GM12878 (cell line): ENCODE results near the gene RALBP1. TPM values are rescaled to one million over a fixed set of nuclear protein-coding genes. Genes with fewer than 3 reads are reported as not detected.

Experiments
- ATAC-seq: fragments of 200-7000 bp; cut with Tn5 transposase; 3 replicates; pipeline ENCODE4 v1.9.1; 2020; ENCODE audit warnings: mild to moderate bottlenecking, moderate library complexity
- BruUV-seq: library from RNA; stranded (reverse); fragments of 400-500 nt; replicated peaks from 2 replicates; lab custom pipeline; 2021; lab: Mats Ljungman, UMichigan
- CTCF ChIA-PET: fragments of 300-600 bp; sonication (Branson Sonifier 250); formaldehyde crosslinking; extraction: SDS; loops from one replicate; lab custom pipeline; 2021; ENCODE audit warnings: inconsistent platforms; lab: Yijun Ruan, JAX
- POLR2A ChIA-PET: fragments of 350-600 bp; formaldehyde crosslinking; extraction: SDS; loops from one replicate; lab custom pipeline; 2021; ENCODE audit warnings: inconsistent platforms; lab: Charles Lee
- RAD21 ChIA-PET: fragments of 300-600 bp; sonication (Branson Sonifier 250); formaldehyde crosslinking; loops from one replicate; lab custom pipeline; 2023; ENCODE audit warnings: antibody characterized with exemption; ENCODE audit not compliant: unreplicated experiment; lab: Charles Lee
- SMC1A ChIA-PET: fragments of 300-600 bp; sonication (Branson Sonifier 250); formaldehyde crosslinking; loops from one replicate; lab custom pipeline; 2023; ENCODE audit not compliant: unreplicated experiment, uncharacterized antibody; lab: Charles Lee
- DNase-seq: peaks from one replicate; pipeline ENCODE4 v3.0.0-alpha.2; 2011; ENCODE audit warnings: low read depth, low spot score
- FAIRE-seq: peaks from 3 replicates; lab custom pipeline; 2011; peaks lifted over from hg19 to GRCh38; lab: Jason Lieb, UNC
- H2AFZ ChIP-seq: 2 replicates; pipeline ENCODE4 v1.6.0; 2011; ENCODE audit warnings: low read depth, low read length, control low read depth; ENCODE audit not compliant: control insufficient read depth
- H3K27ac ChIP-seq: 2 replicates; pipeline ENCODE4 v1.5.1; 2011; ENCODE audit warnings: control low read depth; ENCODE audit not compliant: control insufficient read depth, insufficient read depth
- H3K27me3 ChIP-seq, 2 experiments: replicated peaks in 1 of 2; 2 replicates each; pipeline versions ENCODE4 v1.6.0 to v1.6.1; 2011; ENCODE audit warnings: low read length in 1 of 2; ENCODE audit not compliant: control insufficient read depth in 2 of 2, insufficient read depth in 2 of 2
- H3K36me3 ChIP-seq, 2 experiments: 2 replicates each; pipeline ENCODE4 v1.5.1; 2011; ENCODE audit warnings: low read length in 1 of 2; ENCODE audit not compliant: control insufficient read depth in 2 of 2, insufficient read depth in 2 of 2
- H3K4me1 ChIP-seq: 2 replicates; pipeline ENCODE4 v1.6.1; 2011; ENCODE audit warnings: mild to moderate bottlenecking, low read length, moderate library complexity, mixed read lengths; ENCODE audit not compliant: control insufficient read depth, insufficient read depth
- H3K4me2 ChIP-seq: 2 replicates; pipeline ENCODE4 v1.6.0; 2011; ENCODE audit warnings: control low read depth; ENCODE audit not compliant: control insufficient read depth, insufficient read depth
- H3K4me3 ChIP-seq: fragments of 200-600 bp; sonication (generic); 2 replicates; pipeline ENCODE4 v1.5.1; 2016
- H3K79me2 ChIP-seq: 2 replicates; pipeline ENCODE4 v1.6.0; 2011; ENCODE audit warnings: low read length; ENCODE audit not compliant: control insufficient read depth, insufficient read depth
- H3K9ac ChIP-seq: 2 replicates; pipeline ENCODE4 v1.8.0; 2011; ENCODE audit warnings: low read length, control low read depth, mixed read lengths; ENCODE audit not compliant: control insufficient read depth, insufficient read depth
- H3K9me3 ChIP-seq: replicated peaks from 3 replicates; pipeline ENCODE4 v1.5.1; 2011; ENCODE audit warnings: mild to moderate bottlenecking, low read length; ENCODE audit not compliant: control insufficient read depth, insufficient read depth
- H4K20me1 ChIP-seq: 2 replicates; pipeline ENCODE4 v1.6.0; 2011; ENCODE audit not compliant: control insufficient read depth, insufficient read depth
- EED ChIP-seq: sonication (generic); IDR thresholded peaks from 2 replicates; pipeline ENCODE4 v1.6.1; 2016; ENCODE audit warnings: antibody characterized with exemption, low read depth
- HDGF ChIP-seq: fragments of 450-650 bp; IDR thresholded peaks from 2 replicates; pipeline ENCODE4 v1.6.1; 2016; ENCODE audit warnings: antibody characterized with exemption
- MYB ChIP-seq: fragments of 150-350 bp; IDR thresholded peaks from 2 replicates; pipeline ENCODE4 v1.6.1; 2014; ENCODE audit warnings: mild to moderate bottlenecking, low read depth, low read length, borderline replicate concordance
- NFIC ChIP-seq: IDR thresholded peaks from 2 replicates; pipeline ENCODE4 v1.6.1; 2012; ENCODE audit warnings: low read depth, mild to moderate bottlenecking, inconsistent platforms, low read length, moderate library complexity
- RELA ChIP-seq: fragments of 450-650 bp; IDR thresholded peaks from 2 replicates; pipeline ENCODE4 v1.8.0; 2014; ENCODE audit warnings: borderline replicate concordance; ENCODE audit not compliant: partially characterized antibody
- TARDBP ChIP-seq: IDR thresholded peaks from 2 replicates; pipeline ENCODE4 v1.6.1; 2016; ENCODE audit warnings: borderline replicate concordance
- ZNF384 ChIP-seq: IDR thresholded peaks from 2 replicates; pipeline ENCODE4 v1.6.1; 2012; ENCODE audit warnings: low read depth, mild to moderate bottlenecking, low read length, improper control_type of control experiment, borderline replicate concordance
- ZZZ3 ChIP-seq: IDR thresholded peaks from 2 replicates; pipeline ENCODE4 v1.6.1; 2011; ENCODE audit warnings: low read depth; ENCODE audit not compliant: control insufficient read depth, insufficient read length
- WGBS: methylation state at CpG from one replicate; pipeline ENCODE4 v1.1.6; 2016; ENCODE audit warnings: low lambda C conversion rate; ENCODE audit not compliant: insufficient replicate concordance, insufficient coverage; ENCODE audit errors: missing lambda C conversion rate; 5-methylcytosine and 5-hydroxymethylcytosine counted together
- in situ Hi-C: fragments of 300-500 bp; cut with MboI; formaldehyde crosslinking; loops from 9 replicates; pipeline ENCODE4 v1.14.3; 2018; ENCODE audit warnings: mixed read lengths
- intact Hi-C: fragments of 100-400 bp; cut with micrococcal nuclease; formaldehyde crosslinking; loops from one replicate; pipeline ENCODE4 v1.14.2; 2022; ENCODE audit not compliant: unreplicated experiment
- polyA plus RNA-seq, 11 experiments: library from polyadenylated mRNA; depleted of rRNA in 4 of 11; unstranded in 6 of 11; stranded (reverse) in 5 of 11; fragments of >200 nt; fragmentation: Nextera tagmentation in 4 of 11; fragmentation: Illumina TruSeq in 1 of 11; extraction: Ambion mirVana in 4 of 11; extraction: Trizol in 1 of 11; gene quantifications; 1 replicate in 1 of 11; 2 replicates in 10 of 11; pipeline versions ENCODE4 v1.2.1 to v1.2.3, GENCODE V29; 2011 to 2016; ENCODE audit warnings: inconsistent platforms in 2 of 11, missing spikeins in 2 of 11, low read depth in 1 of 11
- total RNA-seq, 4 experiments: library from RNA; depleted of rRNA in 3 of 4; stranded (reverse); fragments of >200 nt in 3 of 4; fragmentation: Illumina TruSeq in 1 of 4; extraction: Trizol in 1 of 4; gene quantifications; 2 replicates each; pipeline versions ENCODE4 v1.2.1 to v1.2.3, GENCODE V29; 2013 to 2021
- TF ChIP-seq, protein P1 (sequence below): IDR thresholded peaks from 2 replicates; pipeline ENCODE4 v1.6.1; 2012; ENCODE audit warnings: low read length, inconsistent platforms
- TF ChIP-seq, protein P2 (sequence below): IDR thresholded peaks from 2 replicates; pipeline ENCODE4 v1.6.1; 2011; ENCODE audit warnings: borderline replicate concordance, low read depth, mild to moderate bottlenecking, moderate library complexity, mixed read lengths, low read length; ENCODE audit not compliant: insufficient read depth; ENCODE audit errors: extremely low read length

RALBP1 gene
- total and polyA plus RNA-seq, 10 of the 15 experiments (the other 5 are each of a cell fraction or from before 2014, with no cell fraction given): 11.2 to 46.9 (median 41.8) TPM

DNA sequence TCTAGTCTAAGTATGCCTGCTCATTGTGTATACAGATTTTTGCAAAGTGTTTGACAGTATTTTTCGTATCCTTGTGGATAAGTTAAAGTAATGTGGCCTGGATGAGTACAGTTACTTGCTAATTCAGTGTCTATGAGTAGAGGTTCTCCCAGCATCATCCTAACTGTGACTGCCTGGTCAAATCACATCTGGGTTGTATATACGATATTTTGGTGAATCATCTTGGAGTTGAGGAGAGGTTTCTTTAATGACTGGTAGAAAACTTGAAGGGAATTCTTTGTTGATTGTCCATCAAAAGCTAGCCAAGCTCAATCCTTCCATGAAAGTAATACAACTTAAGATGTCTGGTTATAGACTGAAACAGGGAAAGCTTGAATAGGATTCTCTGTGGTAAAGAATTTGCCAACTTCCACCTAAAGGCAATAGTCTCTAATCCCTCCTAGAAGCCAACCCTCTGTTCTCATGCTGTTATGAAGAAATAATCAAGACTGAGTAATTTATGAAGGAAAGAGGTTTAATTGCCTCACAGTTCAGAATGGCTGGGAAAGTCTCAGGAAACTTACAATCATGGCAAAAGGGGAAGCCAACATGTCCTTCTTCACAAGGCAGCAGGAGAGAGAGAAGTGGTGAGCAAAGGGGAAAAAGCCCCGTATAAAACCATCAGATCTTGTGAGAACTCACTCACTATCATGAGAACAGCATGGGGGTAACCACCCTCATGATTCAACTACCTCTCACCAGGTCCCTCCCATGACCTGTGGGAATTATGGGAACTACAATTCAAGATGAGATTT, 19.4 kb upstream of the RALBP1 start:
- 61% methylated on average over 3 of the region's 3 CpGs for WGBS

More for the DNA sequence above, 19.4 kb upstream of the RALBP1 start:
- no TSS peak for BruUV-seq
- no peak for FAIRE-seq
- H4K20me1 ChIP-seq: no peaks in the 10 kb centered on the region
- POLR2A ChIA-PET: no interaction called here
- CTCF ChIA-PET: no interaction called here
- intact Hi-C loops: no loop called here
- RAD21 ChIA-PET: no interaction called here
- no peak overlapping the region for H3K9ac ChIP-seq
- no peak overlapping the region for H2AFZ ChIP-seq
- H3K79me2 ChIP-seq: no peaks in the 10 kb centered on the region
- peaks cover 5% of the 10 kb centered on the region for H3K9me3 ChIP-seq
- no peaks in the 10 kb centered on the region for H3K36me3 ChIP-seq
- no peaks in the 10 kb centered on the region for H3K27me3 ChIP-seq
- ATAC-seq: no peak
- H3K4me3 ChIP-seq: no peak overlapping the region
- in situ Hi-C loops: no loop called here
- H3K4me1 ChIP-seq: no peaks in the 10 kb centered on the region
- H3K27ac ChIP-seq: no peak overlapping the region
- no peak overlapping the region for H3K4me2 ChIP-seq
- no peak for TF ChIP-seq ZNF384
- no peak for TF ChIP-seq TARDBP
- TF ChIP-seq, protein P1, sequence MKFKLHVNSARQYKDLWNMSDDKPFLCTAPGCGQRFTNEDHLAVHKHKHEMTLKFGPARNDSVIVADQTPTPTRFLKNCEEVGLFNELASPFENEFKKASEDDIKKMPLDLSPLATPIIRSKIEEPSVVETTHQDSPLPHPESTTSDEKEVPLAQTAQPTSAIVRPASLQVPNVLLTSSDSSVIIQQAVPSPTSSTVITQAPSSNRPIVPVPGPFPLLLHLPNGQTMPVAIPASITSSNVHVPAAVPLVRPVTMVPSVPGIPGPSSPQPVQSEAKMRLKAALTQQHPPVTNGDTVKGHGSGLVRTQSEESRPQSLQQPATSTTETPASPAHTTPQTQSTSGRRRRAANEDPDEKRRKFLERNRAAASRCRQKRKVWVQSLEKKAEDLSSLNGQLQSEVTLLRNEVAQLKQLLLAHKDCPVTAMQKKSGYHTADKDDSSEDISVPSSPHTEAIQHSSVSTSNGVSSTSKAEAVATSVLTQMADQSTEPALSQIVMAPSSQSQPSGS: no peak
- TF ChIP-seq ZZZ3: no peak
- TF ChIP-seq NFIC: no peak
- TF ChIP-seq, protein P2, sequence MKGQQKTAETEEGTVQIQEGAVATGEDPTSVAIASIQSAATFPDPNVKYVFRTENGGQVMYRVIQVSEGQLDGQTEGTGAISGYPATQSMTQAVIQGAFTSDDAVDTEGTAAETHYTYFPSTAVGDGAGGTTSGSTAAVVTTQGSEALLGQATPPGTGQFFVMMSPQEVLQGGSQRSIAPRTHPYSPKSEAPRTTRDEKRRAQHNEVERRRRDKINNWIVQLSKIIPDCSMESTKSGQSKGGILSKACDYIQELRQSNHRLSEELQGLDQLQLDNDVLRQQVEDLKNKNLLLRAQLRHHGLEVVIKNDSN: no peak
- TF ChIP-seq RELA: no peak
- TF ChIP-seq HDGF: no peak
- TF ChIP-seq EED: no peak
- no peak for TF ChIP-seq MYB
- SMC1A ChIA-PET: no interaction called here
- no peak for DNase-seq
